ENCODE results near the gene CEMP1.

GRCh38 chr16:2489581-2489980 is 41.6 kb downstream of the CEMP1 start:
- TF ChIP-seq EZH2phosphoT487 (IDR thresholded peaks at IDR 0.05; ENCODE audit: low read depth) (no peak), CTCF (IDR thresholded peaks at IDR 0.05; ENCODE audit: low read depth, low read length) (no peak)
